Measurements from ENCODE around the gene ST3GAL2.

The ST3GAL2 gene

DNA sequence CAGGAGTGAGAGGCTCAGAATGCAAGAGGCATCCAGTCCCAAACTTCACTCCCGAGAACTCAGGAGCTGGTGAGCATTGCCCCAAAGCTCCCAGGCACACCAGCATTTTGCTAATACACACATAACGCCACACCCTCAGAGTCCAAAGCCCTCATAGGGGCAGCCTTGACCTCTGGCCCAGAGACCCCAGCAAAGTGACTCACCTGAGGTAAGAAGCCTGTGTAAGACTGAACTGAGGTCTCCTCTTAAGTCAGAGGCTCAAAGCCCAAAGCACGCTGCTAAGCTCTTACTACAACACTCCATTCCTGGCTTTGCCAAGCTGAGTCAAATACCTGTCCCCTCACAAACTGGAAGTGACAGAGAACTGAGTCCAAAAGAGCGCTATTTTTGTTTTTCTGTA lies 16.4 kb downstream of the ST3GAL2 start:
- ChIA-PET POLR2A (interaction anchor here (2.1 kb wide), 1 partner anchor 76 kb away, joined by 5 read pairs; the partner anchor contains the start of gene DDX19A), CTCF (no interaction called here)
- TF ChIP-seq TARDBP (IDR thresholded peaks at IDR 0.05), result no peak
- TF ChIP-seq SP1 (IDR thresholded peaks at IDR 0.05), result no peak
- no peak for TF ChIP-seq FOXM1 (IDR thresholded peaks at IDR 0.05; ENCODE audit: borderline replicate concordance)
- TF ChIP-seq LEF1 (IDR thresholded peaks at IDR 0.05; ENCODE audit: borderline replicate concordance), result no peak
- TF ChIP-seq, protein P1, sequence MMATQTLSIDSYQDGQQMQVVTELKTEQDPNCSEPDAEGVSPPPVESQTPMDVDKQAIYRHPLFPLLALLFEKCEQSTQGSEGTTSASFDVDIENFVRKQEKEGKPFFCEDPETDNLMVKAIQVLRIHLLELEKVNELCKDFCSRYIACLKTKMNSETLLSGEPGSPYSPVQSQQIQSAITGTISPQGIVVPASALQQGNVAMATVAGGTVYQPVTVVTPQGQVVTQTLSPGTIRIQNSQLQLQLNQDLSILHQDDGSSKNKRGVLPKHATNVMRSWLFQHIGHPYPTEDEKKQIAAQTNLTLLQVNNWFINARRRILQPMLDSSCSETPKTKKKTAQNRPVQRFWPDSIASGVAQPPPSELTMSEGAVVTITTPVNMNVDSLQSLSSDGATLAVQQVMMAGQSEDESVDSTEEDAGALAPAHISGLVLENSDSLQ (IDR thresholded peaks at IDR 0.05), result no peak
- TF ChIP-seq NFRKB (IDR thresholded peaks at IDR 0.05), result no peak
- TF ChIP-seq ELF4 (IDR thresholded peaks at IDR 0.05), result no peak
- no peak for TF ChIP-seq L3MBTL2 (conservative IDR thresholded peaks at IDR 0.05)
- no peak for TF ChIP-seq FOXA1 (IDR thresholded peaks at IDR 0.05)
- no peak for TF ChIP-seq SUZ12 (IDR thresholded peaks at IDR 0.05)
- no peak for TF ChIP-seq ARNT (IDR thresholded peaks at IDR 0.05)
- TF ChIP-seq HDGF (IDR thresholded peaks at IDR 0.05; ENCODE audit: borderline replicate concordance), result no peak
- no peak for TF ChIP-seq BHLHE40 (IDR thresholded peaks at IDR 0.05; ENCODE audit: borderline replicate concordance)
- no peak for TF ChIP-seq FOXK2 (IDR thresholded peaks at IDR 0.05)
- no peak for TF ChIP-seq ZNF384 (IDR thresholded peaks at IDR 0.05)
- TF ChIP-seq CTBP1 (IDR thresholded peaks at IDR 0.05; ENCODE audit: borderline replicate concordance), result no peak
- DNase-seq (ENCODE audit: extremely low spot score), result no peak

DNA sequence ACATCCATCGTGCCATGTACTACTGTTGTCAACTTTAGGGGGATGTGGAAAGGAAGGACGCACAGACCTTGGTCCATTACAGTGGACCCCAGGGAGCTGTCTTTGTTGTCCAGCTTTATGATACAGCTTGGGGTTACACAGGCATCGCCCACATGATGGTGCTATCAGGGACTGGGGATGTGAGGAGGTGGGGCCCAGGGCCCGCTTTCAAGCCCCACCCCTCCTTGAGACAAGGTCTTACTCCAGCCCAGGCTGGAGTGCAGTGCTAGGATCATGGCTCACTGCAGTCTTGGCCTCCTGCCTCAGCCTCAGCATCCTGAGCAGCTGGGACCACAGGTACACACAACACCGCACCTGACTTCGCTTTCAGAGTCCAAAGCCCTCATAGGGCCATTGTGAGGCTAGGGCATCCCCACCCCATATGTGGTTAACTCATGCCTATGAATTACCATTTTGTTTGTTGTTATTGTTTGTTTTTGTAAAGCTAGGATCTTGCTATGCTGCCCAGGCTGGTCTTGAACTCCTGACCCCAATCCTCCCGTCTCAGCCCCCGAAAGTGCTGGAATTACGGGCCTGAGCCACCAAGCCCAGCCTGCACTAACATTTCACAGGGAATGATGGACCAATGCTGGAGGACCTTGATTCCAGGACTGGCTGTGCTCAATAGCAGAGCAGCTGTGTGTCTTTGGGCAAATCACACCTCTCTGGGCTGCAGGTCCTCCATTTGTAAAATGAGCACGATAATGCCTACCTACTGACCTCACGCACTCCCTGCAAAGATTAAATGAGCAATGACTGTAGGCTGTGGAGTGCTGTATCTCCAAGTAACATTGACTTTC lies 17.2 kb downstream of the ST3GAL2 start:
- no peak for DNase-seq (ENCODE audit: extremely low spot score)
- no peak for TF ChIP-seq SUZ12 (IDR thresholded peaks at IDR 0.05)
- TF ChIP-seq, protein P1 (IDR thresholded peaks at IDR 0.05), result no peak
- TF ChIP-seq BHLHE40 (IDR thresholded peaks at IDR 0.05; ENCODE audit: borderline replicate concordance), result no peak
- TF ChIP-seq LEF1 (IDR thresholded peaks at IDR 0.05; ENCODE audit: borderline replicate concordance), result no peak
- TF ChIP-seq TARDBP (IDR thresholded peaks at IDR 0.05), result no peak
- TF ChIP-seq CTBP1 (IDR thresholded peaks at IDR 0.05; ENCODE audit: borderline replicate concordance), result no peak
- no peak for TF ChIP-seq FOXK2 (IDR thresholded peaks at IDR 0.05)
- no peak for TF ChIP-seq NFRKB (IDR thresholded peaks at IDR 0.05)
- no peak for TF ChIP-seq ELF4 (IDR thresholded peaks at IDR 0.05)
- TF ChIP-seq FOXA1 (IDR thresholded peaks at IDR 0.05), result no peak
- TF ChIP-seq HDGF (IDR thresholded peaks at IDR 0.05; ENCODE audit: borderline replicate concordance), result no peak
- no peak for TF ChIP-seq FOXM1 (IDR thresholded peaks at IDR 0.05; ENCODE audit: borderline replicate concordance)
- TF ChIP-seq ZNF384 (IDR thresholded peaks at IDR 0.05), result no peak
- no peak for TF ChIP-seq L3MBTL2 (conservative IDR thresholded peaks at IDR 0.05)
- no peak for TF ChIP-seq SP1 (IDR thresholded peaks at IDR 0.05)
- no peak for TF ChIP-seq ARNT (IDR thresholded peaks at IDR 0.05)
- CTCF ChIA-PET, result no interaction called here
- POLR2A ChIA-PET, result interaction anchor here (1.3 to 2.1 kb wide), 2 partner anchors 11 to 75 kb away, joined by 4 to 5 read pairs; partner anchors contain the start of gene DDX19A

DNA sequence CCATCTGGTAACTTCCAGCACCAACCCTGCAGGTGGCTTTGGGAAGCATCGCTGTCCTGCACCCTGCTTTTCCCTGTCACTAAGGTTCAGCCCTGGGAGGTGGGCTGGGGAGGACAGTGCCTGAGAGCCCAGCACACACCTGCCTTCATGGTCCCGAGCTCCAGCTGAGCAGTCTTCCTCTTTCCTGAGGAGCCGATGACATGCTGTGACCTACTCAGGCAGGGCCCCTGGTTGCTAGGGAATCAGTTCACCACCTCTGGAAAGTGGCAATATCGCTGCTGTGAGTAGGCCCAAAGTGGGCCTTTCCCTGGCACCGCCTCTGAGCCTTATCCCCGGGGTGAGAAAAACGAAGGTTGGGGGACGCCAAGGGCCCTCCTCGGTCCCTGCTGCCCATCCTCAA lies 17.9 kb downstream of the ST3GAL2 start:
- POLR2A ChIA-PET, result interaction anchor here (1.3 kb wide), 1 partner anchor 12 kb away, joined by 4 read pairs; no protein-coding TSS in a partner anchor
- CTCF ChIA-PET, result no interaction called here
- no peak for DNase-seq (ENCODE audit: extremely low spot score)
- no peak for TF ChIP-seq FOXM1 (IDR thresholded peaks at IDR 0.05; ENCODE audit: borderline replicate concordance)
- no peak for TF ChIP-seq TARDBP (IDR thresholded peaks at IDR 0.05)
- TF ChIP-seq ZNF384 (IDR thresholded peaks at IDR 0.05), result no peak
- no peak for TF ChIP-seq FOXK2 (IDR thresholded peaks at IDR 0.05)
- no peak for TF ChIP-seq SUZ12 (IDR thresholded peaks at IDR 0.05)
- no peak for TF ChIP-seq FOXA1 (IDR thresholded peaks at IDR 0.05)

DNA sequence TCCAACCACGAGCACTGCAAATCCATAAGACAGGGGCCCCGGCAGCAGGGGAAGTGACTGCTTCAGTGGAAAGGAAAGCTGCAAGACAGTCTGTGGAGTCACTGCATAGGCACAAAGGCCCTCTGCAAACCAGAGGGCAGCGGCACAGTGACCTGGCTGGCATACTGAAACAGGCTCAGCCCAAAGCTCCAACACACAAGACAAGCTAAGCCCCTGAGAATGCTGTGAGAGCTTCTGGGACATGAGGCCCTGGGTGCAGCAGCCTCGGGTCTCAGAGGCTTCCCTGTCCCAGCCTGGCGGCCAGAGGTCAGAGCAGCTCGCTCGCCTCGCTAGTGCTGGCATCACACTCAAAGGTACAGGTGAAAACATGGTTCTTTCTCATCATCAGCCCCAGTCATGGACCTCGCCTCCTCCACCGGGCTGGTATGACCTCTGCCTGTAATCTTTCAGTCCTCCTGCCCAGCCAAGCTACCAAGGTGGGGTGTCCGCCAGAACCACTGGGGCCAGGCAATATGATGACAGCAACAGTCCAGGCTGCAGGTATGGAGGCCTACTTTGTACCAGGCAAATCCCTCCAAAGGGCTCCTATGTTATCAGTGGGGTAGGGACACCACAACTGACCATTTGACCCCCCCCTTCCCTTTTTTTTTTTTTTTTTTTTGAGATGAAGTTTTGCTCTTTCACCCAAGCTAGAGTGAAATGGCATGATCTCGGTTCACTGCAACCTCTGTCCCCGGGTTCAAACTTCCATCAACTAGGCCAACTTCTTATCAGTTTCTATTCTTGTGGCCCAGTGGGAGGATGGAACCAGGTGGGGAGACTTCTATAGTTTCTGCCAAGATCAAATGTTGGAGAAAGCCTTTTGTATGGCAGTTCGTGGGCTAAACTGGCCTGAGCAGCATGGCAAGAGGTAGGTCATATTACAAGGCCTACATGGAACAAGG lies 19.2 kb downstream of the ST3GAL2 start:
- CTCF ChIA-PET, result no interaction called here
- POLR2A ChIA-PET, result interaction anchor here (1.0 to 1.3 kb wide), 2 partner anchors 13 to 119 kb away, joined by 3 to 4 read pairs; no protein-coding TSS in a partner anchor
- DNase-seq (ENCODE audit: extremely low spot score), result no peak
- TF ChIP-seq ELF4 (IDR thresholded peaks at IDR 0.05) (no peak), FOXK2 (IDR thresholded peaks at IDR 0.05) (no peak), LEF1 (IDR thresholded peaks at IDR 0.05; ENCODE audit: borderline replicate concordance) (no peak), ZNF384 (IDR thresholded peaks at IDR 0.05) (no peak), HDGF (IDR thresholded peaks at IDR 0.05; ENCODE audit: borderline replicate concordance) (no peak), L3MBTL2 (conservative IDR thresholded peaks at IDR 0.05) (no peak), SP1 (IDR thresholded peaks at IDR 0.05) (no peak), FOXA1 (IDR thresholded peaks at IDR 0.05) (no peak), BHLHE40 (IDR thresholded peaks at IDR 0.05; ENCODE audit: borderline replicate concordance) (no peak)

DNA sequence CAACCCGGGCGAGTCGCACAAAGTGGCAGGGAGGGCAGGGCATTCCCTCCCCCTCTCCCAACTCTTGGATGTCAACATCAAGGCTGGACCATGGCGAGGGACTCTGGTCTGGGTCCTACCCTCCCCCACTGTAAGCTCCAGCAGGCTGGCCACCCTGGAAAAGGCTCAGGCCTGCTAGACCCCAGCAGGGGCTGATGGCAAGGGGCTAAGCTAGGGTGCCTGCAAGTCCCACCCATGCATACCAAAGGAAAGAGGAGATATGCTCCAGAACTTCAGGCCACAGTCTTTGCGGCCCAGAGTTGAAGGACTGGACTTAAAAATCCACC lies 19.9 kb downstream of the ST3GAL2 start:
- ChIA-PET CTCF (no interaction called here), POLR2A (interaction anchor here (1.0 kb wide), 1 partner anchor 120 kb away, joined by 3 read pairs; no protein-coding TSS in a partner anchor)
- DNase-seq (ENCODE audit: extremely low spot score), result no peak
- TF ChIP-seq L3MBTL2 (conservative IDR thresholded peaks at IDR 0.05) (no peak), FOXM1 (IDR thresholded peaks at IDR 0.05; ENCODE audit: borderline replicate concordance) (no peak), ELF4 (IDR thresholded peaks at IDR 0.05) (no peak), CTBP1 (IDR thresholded peaks at IDR 0.05; ENCODE audit: borderline replicate concordance) (no peak), NFRKB (IDR thresholded peaks at IDR 0.05) (no peak), BHLHE40 (IDR thresholded peaks at IDR 0.05; ENCODE audit: borderline replicate concordance) (no peak), HDGF (IDR thresholded peaks at IDR 0.05; ENCODE audit: borderline replicate concordance) (no peak), ARNT (IDR thresholded peaks at IDR 0.05) (no peak), FOXA1 (IDR thresholded peaks at IDR 0.05) (no peak), SUZ12 (IDR thresholded peaks at IDR 0.05) (no peak), FOXK2 (IDR thresholded peaks at IDR 0.05) (no peak), SP1 (IDR thresholded peaks at IDR 0.05) (no peak), LEF1 (IDR thresholded peaks at IDR 0.05; ENCODE audit: borderline replicate concordance) (no peak), ZNF384 (IDR thresholded peaks at IDR 0.05) (no peak), TARDBP (IDR thresholded peaks at IDR 0.05) (no peak)
- TF ChIP-seq, protein P1 (IDR thresholded peaks at IDR 0.05), result no peak
